ENCODE data around the gene MEAK7. TPM values are rescaled to one million over a fixed set of nuclear protein-coding genes. Genes with fewer than 3 reads are reported as not detected.

MEAK7 gene
- total RNA-seq, 4 donors from 2014 or later, result 20.3 to 29.1 (median 21.8) TPM

- DNase-seq, result no peak
- H3K9me3 ChIP-seq, result no peaks in the 10 kb centered on the region
- in situ Hi-C loops (cut with MboI; ENCODE audit: low pct_ligation_motif_present in 1 of 4, low pct_unique_long_range_greater_than_20kb in 1 of 4, low sequenced_read_pairs in 3 of 4) (no loop called here), intact Hi-C loops (cut with DNase I; ENCODE audit: low total_unique reads) (no loop called here)
- no peaks in the 10 kb centered on the region for H3K27me3 ChIP-seq
- 75 to 86% methylated on average over 6 to 12 of the region's 12 CpGs for WGBS, 2 donors (ENCODE audit: low coverage in 1 of 2)
- H3K36me3 ChIP-seq, result no peaks in the 10 kb centered on the region
- H3K4me1 ChIP-seq, result peaks cover 0 to 14% (median 9%) of the 10 kb centered on the region in 4 donors
- TF ChIP-seq POLR2AphosphoS5 (IDR thresholded peaks at IDR 0.05) (no peak), EP300 (IDR thresholded peaks at IDR 0.05; ENCODE audit: low read depth) (no peak), POLR2A (IDR thresholded peaks at IDR 0.05) (no peak)
- TF ChIP-seq, protein P1, sequence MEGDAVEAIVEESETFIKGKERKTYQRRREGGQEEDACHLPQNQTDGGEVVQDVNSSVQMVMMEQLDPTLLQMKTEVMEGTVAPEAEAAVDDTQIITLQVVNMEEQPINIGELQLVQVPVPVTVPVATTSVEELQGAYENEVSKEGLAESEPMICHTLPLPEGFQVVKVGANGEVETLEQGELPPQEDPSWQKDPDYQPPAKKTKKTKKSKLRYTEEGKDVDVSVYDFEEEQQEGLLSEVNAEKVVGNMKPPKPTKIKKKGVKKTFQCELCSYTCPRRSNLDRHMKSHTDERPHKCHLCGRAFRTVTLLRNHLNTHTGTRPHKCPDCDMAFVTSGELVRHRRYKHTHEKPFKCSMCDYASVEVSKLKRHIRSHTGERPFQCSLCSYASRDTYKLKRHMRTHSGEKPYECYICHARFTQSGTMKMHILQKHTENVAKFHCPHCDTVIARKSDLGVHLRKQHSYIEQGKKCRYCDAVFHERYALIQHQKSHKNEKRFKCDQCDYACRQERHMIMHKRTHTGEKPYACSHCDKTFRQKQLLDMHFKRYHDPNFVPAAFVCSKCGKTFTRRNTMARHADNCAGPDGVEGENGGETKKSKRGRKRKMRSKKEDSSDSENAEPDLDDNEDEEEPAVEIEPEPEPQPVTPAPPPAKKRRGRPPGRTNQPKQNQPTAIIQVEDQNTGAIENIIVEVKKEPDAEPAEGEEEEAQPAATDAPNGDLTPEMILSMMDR (IDR thresholded peaks at IDR 0.05), result no peak
- no peak overlapping the region for H3K4me3 ChIP-seq
- H3K27ac ChIP-seq, result no peak overlapping the region
These were observed 40.8 kb upstream of the MEAK7 start for GRCh38 chr16:84545114-84545737.

- DNase-seq, result peak; percentile 27
- Histone ChIP-seq H3K4me3 (no peak overlapping the region), H3K9me3 (no peaks in the 10 kb centered on the region), H3K36me3 (no peaks in the 10 kb centered on the region), H3K27ac (peak overlapping the region in 1 of 4 donors; percentile 2), H3K27me3 (no peaks in the 10 kb centered on the region), H3K4me1 (peaks cover 0 to 14% (median 9%) of the 10 kb centered on the region in 4 donors)
- TF ChIP-seq POLR2AphosphoS5 (IDR thresholded peaks at IDR 0.05), result no peak
- TF ChIP-seq, protein P1 (IDR thresholded peaks at IDR 0.05), result no peak
- no peak for TF ChIP-seq POLR2A (IDR thresholded peaks at IDR 0.05)
- TF ChIP-seq EP300 (IDR thresholded peaks at IDR 0.05; ENCODE audit: low read depth), result no peak
- in situ Hi-C loops (cut with MboI; ENCODE audit: low pct_ligation_motif_present in 1 of 4, low pct_unique_long_range_greater_than_20kb in 1 of 4, low sequenced_read_pairs in 3 of 4), result no loop called here
- intact Hi-C loops (cut with DNase I; ENCODE audit: low total_unique reads), result no loop called here
- 48 to 49% methylated on average over 11 to 25 of the region's 25 CpGs for WGBS, 2 donors (ENCODE audit: low coverage in 1 of 2)
These were observed 39.7 kb upstream of the MEAK7 start for GRCh38 chr16:84544031-84544773.

- WGBS, 2 donors (ENCODE audit: low coverage in 1 of 2), result 80 to 100% methylated on average over 1 to 2 of the region's 2 CpGs
- Histone ChIP-seq H3K27me3 (no peaks in the 10 kb centered on the region), H3K4me1 (peaks cover 0 to 14% (median 9%) of the 10 kb centered on the region in 4 donors), H3K36me3 (no peaks in the 10 kb centered on the region), H3K9me3 (no peaks in the 10 kb centered on the region), H3K27ac (no peak overlapping the region), H3K4me3 (no peak overlapping the region)
- in situ Hi-C loops (cut with MboI; ENCODE audit: low pct_ligation_motif_present in 1 of 4, low pct_unique_long_range_greater_than_20kb in 1 of 4, low sequenced_read_pairs in 3 of 4), result no loop called here
- TF ChIP-seq EP300 (IDR thresholded peaks at IDR 0.05; ENCODE audit: low read depth), result no peak
- TF ChIP-seq, protein P1 (IDR thresholded peaks at IDR 0.05), result no peak
- no peak for TF ChIP-seq POLR2A (IDR thresholded peaks at IDR 0.05)
- no peak for DNase-seq
- intact Hi-C loops (cut with DNase I; ENCODE audit: low total_unique reads), result no loop called here
These were observed 38.8 kb upstream of the MEAK7 start for GRCh38 chr16:84543253-84543652.

DNA sequence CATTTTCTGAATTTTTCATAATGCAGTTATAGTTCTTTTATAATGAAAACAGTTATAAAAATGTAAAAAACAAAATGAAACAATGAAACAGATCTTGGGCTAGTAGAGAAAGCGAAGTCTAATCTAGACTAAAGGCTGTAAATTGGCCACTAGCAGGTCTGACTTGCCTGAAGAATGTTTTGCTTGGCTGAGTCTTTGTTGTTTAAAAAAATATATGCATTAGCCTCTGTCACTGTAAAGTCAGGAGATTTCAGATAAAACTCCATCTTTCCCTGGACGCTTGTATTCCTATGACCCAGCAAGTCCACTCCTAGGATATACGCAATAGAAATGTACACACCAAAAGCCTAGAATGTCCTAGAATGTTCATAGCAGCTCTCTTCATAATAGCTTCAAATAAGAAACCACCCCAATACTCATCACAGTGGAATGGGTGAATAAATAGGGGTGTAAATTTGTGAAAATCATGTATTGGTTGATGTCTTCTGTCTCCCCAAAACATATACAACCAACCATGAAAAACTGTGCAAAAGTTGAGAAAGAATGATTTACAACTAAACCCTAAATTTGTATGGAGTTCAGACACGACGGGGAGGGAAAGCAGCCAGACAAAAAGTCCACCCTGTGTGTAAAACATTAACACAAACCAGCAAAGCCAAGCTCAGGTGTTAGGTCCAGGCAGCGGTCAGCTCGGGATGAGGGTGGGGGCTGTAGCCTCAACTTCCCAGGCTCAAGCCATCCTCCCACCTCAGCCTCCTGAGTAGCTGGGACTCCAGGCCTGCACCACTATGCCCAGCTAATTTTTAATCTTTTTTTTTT, 37.7 kb upstream of the MEAK7 start:
- Histone ChIP-seq H3K4me3 (no peak overlapping the region), H3K27ac (no peak overlapping the region), H3K9me3 (no peaks in the 10 kb centered on the region), H3K36me3 (no peaks in the 10 kb centered on the region), H3K4me1 (peaks cover 0 to 14% (median 9%) of the 10 kb centered on the region in 4 donors), H3K27me3 (no peaks in the 10 kb centered on the region)
- in situ Hi-C loops (cut with MboI; ENCODE audit: low pct_ligation_motif_present in 1 of 4, low pct_unique_long_range_greater_than_20kb in 1 of 4, low sequenced_read_pairs in 3 of 4), result no loop called here
- 69 to 79% methylated on average over 4 to 7 of the region's 7 CpGs for WGBS, 2 donors (ENCODE audit: low coverage in 1 of 2)
- intact Hi-C loops (cut with DNase I; ENCODE audit: low total_unique reads), result no loop called here
- TF ChIP-seq POLR2AphosphoS5 (IDR thresholded peaks at IDR 0.05) (no peak), EP300 (IDR thresholded peaks at IDR 0.05; ENCODE audit: low read depth) (no peak), POLR2A (IDR thresholded peaks at IDR 0.05) (no peak)
- TF ChIP-seq, protein P1 (IDR thresholded peaks at IDR 0.05), result no peak
- no peak for DNase-seq

Measured in transverse colon (tissue), 4 donors.